PC-3 (cell line): ENCODE measurements around the gene TBXT. TPM values are rescaled to one million over a fixed set of nuclear protein-coding genes. Genes with fewer than 3 reads are reported as not detected.
"Not testable (repeated sequence)": the region's sequence is repeated elsewhere in the genome, so short reads cannot be mapped to it uniquely, and the experiment has no call there.

Experiments
- ATAC-seq: fragments of 200-7000 bp; cut with Tn5 transposase; 2 replicates; pipeline ENCODE4 v1.9.1; 2020; ENCODE audit warnings: mild to moderate bottlenecking, moderate library complexity
- BruUV-seq: library from RNA; stranded (reverse); fragments of 400-500 nt; replicated peaks from 2 replicates; lab custom pipeline; 2021; lab: Mats Ljungman, UMichigan
- CTCF ChIA-PET: fragments of 300-600 bp; sonication (Branson Sonifier 250); formaldehyde crosslinking; loops from one replicate; lab custom pipeline; 2022; ENCODE audit warnings: antibody characterized with exemption; lab: Charles Lee
- POLR2A ChIA-PET: fragments of 300-600 bp; sonication (Branson Sonifier 250); formaldehyde crosslinking; loops from one replicate; lab custom pipeline; 2022; ENCODE audit warnings: antibody characterized with exemption; ENCODE audit not compliant: unreplicated experiment; lab: Charles Lee
- DNase-seq: peaks from one replicate; pipeline ENCODE4 v3.0.0-alpha.2; 2015
- H2AFZ ChIP-seq: fragments of 300-600 bp; sonication (generic); 2 replicates; pipeline ENCODE4 v1.6.0; 2016; ENCODE audit warnings: antibody characterized with exemption, low read length
- H3F3A ChIP-seq: fragments of 300-600 bp; sonication (generic); one replicate; pipeline ENCODE4 v1.6.0; 2017; ENCODE audit warnings: antibody characterized with exemption, low read length, control low read depth, mild to moderate bottlenecking; ENCODE audit not compliant: unreplicated experiment
- H3K27ac ChIP-seq: fragments of 300-600 bp; sonication (generic); 2 replicates; pipeline ENCODE4 v1.5.1; 2016; ENCODE audit warnings: mild to moderate bottlenecking, low read length
- H3K27me3 ChIP-seq: fragments of 300-600 bp; sonication (generic); 2 replicates; pipeline ENCODE4 v1.6.1; 2016; ENCODE audit warnings: low read length, mixed read lengths
- H3K36me3 ChIP-seq: fragments of 300-600 bp; sonication (generic); 2 replicates; pipeline ENCODE4 v1.6.1; 2016; ENCODE audit warnings: low read depth, mixed run types, low read length, mixed read lengths
- H3K4me1 ChIP-seq: fragments of 300-600 bp; sonication (generic); 2 replicates; pipeline ENCODE4 v1.5.1; 2016; ENCODE audit warnings: low read length; ENCODE audit not compliant: insufficient read depth
- H3K4me2 ChIP-seq: fragments of 300-600 bp; sonication (generic); 2 replicates; pipeline ENCODE4 v1.6.0; 2016; ENCODE audit warnings: low read length
- H3K4me3 ChIP-seq: fragments of 300-600 bp; sonication (generic); 2 replicates; pipeline ENCODE4 v1.5.1; 2016; ENCODE audit warnings: mild to moderate bottlenecking, low read length, mixed read lengths
- H3K79me2 ChIP-seq: fragments of 300-600 bp; sonication (generic); 2 replicates; pipeline ENCODE4 v1.6.1; 2017; ENCODE audit warnings: low read length, mixed read lengths
- H3K9ac ChIP-seq: fragments of 300-600 bp; sonication (generic); 2 replicates; pipeline ENCODE4 v1.6.0; 2016; ENCODE audit warnings: mild to moderate bottlenecking, low read length
- H3K9me2 ChIP-seq: fragments of 300-600 bp; sonication (generic); replicated peaks from 2 replicates; pipeline ENCODE4 v1.6.1; 2016; ENCODE audit warnings: mixed run types, low read length, mixed read lengths
- H3K9me3 ChIP-seq: fragments of 300-600 bp; sonication (generic); 2 replicates; pipeline ENCODE4 v1.6.1; 2016; ENCODE audit warnings: low read length, mixed read lengths
- H4K20me1 ChIP-seq: fragments of 300-600 bp; sonication (generic); 2 replicates; pipeline ENCODE4 v1.6.1; 2016; ENCODE audit warnings: low read length, mixed read lengths
- CTCF ChIP-seq: fragments of 300-600 bp; sonication (generic); conservative IDR thresholded peaks from 2 replicates; pipeline ENCODE4 v1.5.1; 2017; ENCODE audit warnings: antibody characterized with exemption, low read depth, mild to moderate bottlenecking, low read length
- EZH2 ChIP-seq: fragments of 300-600 bp; sonication (generic); IDR thresholded peaks from one replicate; pipeline ENCODE4 v1.6.1; 2017; ENCODE audit warnings: antibody characterized with exemption, mild to moderate bottlenecking, low read length; ENCODE audit not compliant: unreplicated experiment
- EZH2phosphoT487 ChIP-seq: fragments of 300-600 bp; sonication (generic); IDR thresholded peaks from 2 replicates; pipeline ENCODE4 v1.6.1; 2018; ENCODE audit warnings: mild to moderate bottlenecking, antibody characterized with exemption, low read length, borderline replicate concordance
- intact Hi-C: fragments of 100-400 bp; cut with micrococcal nuclease; formaldehyde crosslinking; loops from 2 replicates; pipeline ENCODE4 v1.9.0; 2023
- total RNA-seq: library from RNA; depleted of rRNA; stranded (reverse); fragments of >200 nt; gene quantifications from 2 replicates; pipeline ENCODE4 v1.2.3, GENCODE V29; 2014

The TBXT gene
- total RNA-seq, 1 experiment from 2014 or later: not detected

- H3K4me1 ChIP-seq: no peaks in the 10 kb centered on the region
- H3F3A ChIP-seq: no peaks in the 10 kb centered on the region
- DNase-seq: no peak
- ChIA-PET POLR2A (no interaction called here), CTCF (no interaction called here)
- no peak overlapping the region for H3K9ac ChIP-seq
- H3K9me2 ChIP-seq: no peaks in the 10 kb centered on the region
- no peaks in the 10 kb centered on the region for H3K36me3 ChIP-seq
- H3K9me3 ChIP-seq: no peaks in the 10 kb centered on the region
- no peak for TF ChIP-seq EZH2
- no peak for TF ChIP-seq CTCF
- H2AFZ ChIP-seq: no peak overlapping the region
- H3K79me2 ChIP-seq: no peaks in the 10 kb centered on the region
- no TSS peak for BruUV-seq
- intact Hi-C loops: no loop called here
- no peak overlapping the region for H3K27ac ChIP-seq
- H3K4me3 ChIP-seq: no peak overlapping the region
- no peak overlapping the region for H3K4me2 ChIP-seq
- no peak for ATAC-seq
- no peaks in the 10 kb centered on the region for H4K20me1 ChIP-seq
- peaks cover 30% of the 10 kb centered on the region; the same call in 1 of the 2 replicates for H3K27me3 ChIP-seq
Measured at GRCh38 chr6:166179704-166180103, 12.1 kb upstream of the TBXT start.

- no peaks in the 10 kb centered on the region for H3K36me3 ChIP-seq
- no peak for TF ChIP-seq EZH2phosphoT487
- TF ChIP-seq CTCF: no peak
- TF ChIP-seq EZH2: no peak
- intact Hi-C loops: no loop called here
- no peak overlapping the region for H3K9ac ChIP-seq
- H4K20me1 ChIP-seq: no peaks in the 10 kb centered on the region
- ATAC-seq: no peak
- no peak for DNase-seq
- no peaks in the 10 kb centered on the region for H3K79me2 ChIP-seq
- no peaks in the 10 kb centered on the region for H3F3A ChIP-seq
- POLR2A ChIA-PET: no interaction called here
- H3K27ac ChIP-seq: no peak overlapping the region
- H3K9me2 ChIP-seq: no peaks in the 10 kb centered on the region
- no TSS peak for BruUV-seq
- no peak overlapping the region for H3K4me3 ChIP-seq
- CTCF ChIA-PET: no interaction called here
- peaks cover 38% of the 10 kb centered on the region for H3K27me3 ChIP-seq
- no peak overlapping the region for H2AFZ ChIP-seq
- H3K4me2 ChIP-seq: no peak overlapping the region
- H3K9me3 ChIP-seq: no peaks in the 10 kb centered on the region
- H3K4me1 ChIP-seq: no peaks in the 10 kb centered on the region
Measured at GRCh38 chr6:166176106-166176505, 8.5 kb upstream of the TBXT start.

- H3K4me3 ChIP-seq, intact Hi-C loops, H3K9me3 ChIP-seq, H3K9me2 ChIP-seq, H3F3A ChIP-seq, H3K27ac ChIP-seq, DNase-seq, H3K36me3 ChIP-seq, H3K4me1 ChIP-seq, H3K79me2 ChIP-seq, ATAC-seq, BruUV-seq, H4K20me1 ChIP-seq, H3K9ac ChIP-seq, POLR2A ChIA-PET, H2AFZ ChIP-seq, H3K4me2 ChIP-seq, CTCF ChIA-PET: not testable (repeated sequence)
- H3K27me3 ChIP-seq: peaks cover 29% of the 10 kb centered on the region
Measured at GRCh38 chr6:166175093-166175492, 7.4 kb upstream of the TBXT start.
